Lung (tissue), 16 donors: Measurements from ENCODE around the gene SCAF11. TPM values are rescaled to one million over a fixed set of nuclear protein-coding genes. Genes with fewer than 3 reads are reported as not detected.
"Not testable (repeated sequence)": the region's sequence is repeated elsewhere in the genome, so short reads cannot be mapped to it uniquely, and the experiment has no call there.

Experiments
- ATAC-seq: fragments of 200-7000 bp; cut with Tn5 transposase; one replicate; pipeline ENCODE4 v1.9.1; 2020; ENCODE audit warnings: moderate number of reproducible peaks; ENCODE audit not compliant: insufficient read depth, low FRiP score
- DNase-seq, 3 donors: peaks; one replicate each; pipeline ENCODE4 v3.0.0-alpha.2; 2013 to 2017
- H3K27ac ChIP-seq, 2 donors: one replicate each; pipeline ENCODE4 v1.5.1; 2013; ENCODE audit warnings: mild to moderate bottlenecking in 2 of 2, moderate library complexity in 2 of 2, control low read depth in 1 of 2, inconsistent platforms in 1 of 2, low read depth in 1 of 2, low read length in 1 of 2
- H3K27me3 ChIP-seq, 3 donors: one replicate each; pipeline ENCODE4 v1.5.1; 2013; ENCODE audit warnings: low read length in 2 of 3; ENCODE audit not compliant: control insufficient read depth in 3 of 3, insufficient read depth in 3 of 3
- H3K36me3 ChIP-seq, 4 donors: one replicate each; pipeline ENCODE4 v1.5.1; 2013; ENCODE audit warnings: low read length in 4 of 4, mild to moderate bottlenecking in 1 of 4, moderate library complexity in 1 of 4; ENCODE audit not compliant: control insufficient read depth in 4 of 4, insufficient read depth in 4 of 4
- H3K4me1 ChIP-seq, 5 donors: one replicate each; pipeline ENCODE4 v1.5.1; 2013; ENCODE audit warnings: low read length in 5 of 5, mild to moderate bottlenecking in 2 of 5, moderate library complexity in 1 of 5; ENCODE audit not compliant: control insufficient read depth in 5 of 5, insufficient read depth in 5 of 5
- H3K4me3 ChIP-seq: one replicate; pipeline ENCODE4 v1.5.1; 2013; ENCODE audit warnings: mild to moderate bottlenecking, control low read depth, moderate library complexity
- H3K9ac ChIP-seq, 2 donors: one replicate each; pipeline ENCODE4 v1.5.1; 2013; ENCODE audit warnings: low read length in 2 of 2, control low read depth in 1 of 2; ENCODE audit not compliant: insufficient read depth in 1 of 2
- H3K9me3 ChIP-seq, 4 donors: one replicate each; pipeline ENCODE4 v1.5.1; 2013; ENCODE audit warnings: low read length in 3 of 4, mild to moderate bottlenecking in 1 of 4, moderate library complexity in 1 of 4; ENCODE audit not compliant: control insufficient read depth in 4 of 4, insufficient read depth in 3 of 4
- CTCF ChIP-seq: IDR thresholded peaks from 2 replicates; pipeline ENCODE4 v1.5.1; 2012; ENCODE audit warnings: mild to moderate bottlenecking; ENCODE audit errors: control extremely low read depth, extremely low read depth
- WGBS, 2 donors: extraction: QIAGEN DNeasy Blood & Tissue Kit; methylation state at CpG; one replicate each; pipeline ENCODE4 v1.1.7; 2013; 5-methylcytosine and 5-hydroxymethylcytosine counted together
- long read RNA-seq, 5 donors: transcript quantifications; one replicate each; lab custom pipeline, GENCODE V29; 2026
- polyA plus RNA-seq, 2 donors: library from polyadenylated mRNA; stranded (reverse); fragments of 200-250 nt; gene quantifications; one replicate each; pipeline ENCODE4 v1.2.1, GENCODE V29; 2013
- total RNA-seq, 2 donors: library from RNA; depleted of rRNA in 1 of 2; stranded (reverse); fragments of >200 nt in 1 of 2; gene quantifications; one replicate each; pipeline ENCODE4 v1.2.1, GENCODE V29; 2014 to 2021
- donor health status: control.
- donor health status: control.
- donor health status: Bipolar disorder and iron deficiency.
- donor health status: healthy.
- donor health status: DM: yes; HTN: yes; CAD: no.

Gene SCAF11
- 100 to 1,000 TPM in 1 of 2 donors, 10 to 100 TPM in 1; 92.3 to 230 TPM for total RNA-seq
- 10 to 100 TPM; 27.2 to 33.5 TPM for polyA plus RNA-seq
- long read RNA-seq, donor 1, full-length matches to known transcripts: 24 of 36 reads
- long read RNA-seq, donor 1, partial matches to known transcripts: 12 of 36 reads
- long read RNA-seq, donor 1, other reads (novel, unspliced or antisense): 0 of 36 reads
- long read RNA-seq, donor 2, transcript SCAF11-211 (2 exons, 697 nt): major isoform, 7 of 9 reads
- long read RNA-seq, donor 2, partial matches to known transcripts: 0 of 9 reads
- long read RNA-seq, donor 2, other reads (novel, unspliced or antisense): 0 of 9 reads
- long read RNA-seq, donor 3, partial matches to known transcripts: 0 of 3 reads
- long read RNA-seq, donor 3, other reads (novel, unspliced or antisense): 0 of 3 reads
- long read RNA-seq, donor 4, full-length matches to known transcripts: 8 of 34 reads
- long read RNA-seq, donor 4, partial matches to known transcripts: 26 of 34 reads
- long read RNA-seq, donor 4, other reads (novel, unspliced or antisense): 0 of 34 reads
- long read RNA-seq, donor 5, full-length matches to known transcripts: 29 of 57 reads
- long read RNA-seq, donor 5, partial matches to known transcripts: 28 of 57 reads
- long read RNA-seq, donor 5, other reads (novel, unspliced or antisense): 0 of 57 reads

- Histone ChIP-seq H3K36me3 (no peaks in the 10 kb centered on the region), H3K9ac (peak within 1 kb of the TSS; percentile 96 to 98), H3K9me3 (no peaks in the 10 kb centered on the region), H3K27ac (peak within 1 kb of the TSS; percentile 98 to 99), H3K4me3 (peak within 1 kb of the TSS; percentile 87), H3K4me1 (peaks cover 0 to 23% (median 14%) of the 10 kb centered on the region in 5 donors), H3K27me3 (no peaks in the 10 kb centered on the region)
- 0% methylated on average over 54 of the region's 54 CpGs for WGBS, 2 donors
- ATAC-seq: peak; percentile 93
- TF ChIP-seq CTCF: peak; percentile 96
- DNase-seq: peak; percentile 100
Measured at GRCh38 chr12:45990468-45991283, at the start of gene SCAF11. Gene SCAF11, minus strand, starts transcription at chr12:45990574. Its CDS starts 26,407 bp downstream, at chr12:45964167.

GRCh38 chr12:46037066-46037465, 46.7 kb upstream of the SCAF11 start:
- not testable (repeated sequence) for H3K9ac ChIP-seq, H3K36me3 ChIP-seq, H3K27ac ChIP-seq, H3K9me3 ChIP-seq, ATAC-seq, H3K27me3 ChIP-seq, DNase-seq, H3K4me3 ChIP-seq, H3K4me1 ChIP-seq
- WGBS, 2 donors: 30 to 39% methylated on average over 4 of the region's 4 CpGs

- no peaks in the 10 kb centered on the region for H3K36me3 ChIP-seq
- no peak overlapping the region for H3K27ac ChIP-seq
- no peak overlapping the region for H3K4me3 ChIP-seq
- no peaks in the 10 kb centered on the region for H3K4me1 ChIP-seq
- ATAC-seq (no peak), DNase-seq (no peak)
- no peak overlapping the region for H3K9ac ChIP-seq
- H3K27me3 ChIP-seq: no peaks in the 10 kb centered on the region
- TF ChIP-seq CTCF: no peak
- peaks cover 0 to 27% (median 16%) of the 10 kb centered on the region in 4 donors for H3K9me3 ChIP-seq
Measured at GRCh38 chr12:46027172-46027571, 36.8 kb upstream of the SCAF11 start.

- Histone ChIP-seq H3K9ac (no peak overlapping the region), H3K4me3 (no peak overlapping the region), H3K9me3 (peaks cover 0 to 27% (median 18%) of the 10 kb centered on the region in 4 donors), H3K4me1 (no peaks in the 10 kb centered on the region), H3K36me3 (no peaks in the 10 kb centered on the region), H3K27me3 (no peaks in the 10 kb centered on the region), H3K27ac (no peak overlapping the region)
- no peak for ATAC-seq
- WGBS, 2 donors: 87 to 88% methylated on average over 2 of the region's 2 CpGs
- TF ChIP-seq CTCF: no peak
- DNase-seq: no peak
Measured at GRCh38 chr12:46024099-46024498, 33.7 kb upstream of the SCAF11 start.
